ENCODE measurements around the gene RIF1. TPM values are rescaled to one million over a fixed set of nuclear protein-coding genes. Genes with fewer than 3 reads are reported as not detected.
A peak's percentile ranks its signal among the peaks of the same experiment; 100 is the strongest.

RIF1 gene
- total RNA-seq, 3 donors from 2014 or later (not counting 1 experiment from before 2014, with no cell fraction given) = 37.0 to 52.0 (median 39.3) TPM

DNA sequence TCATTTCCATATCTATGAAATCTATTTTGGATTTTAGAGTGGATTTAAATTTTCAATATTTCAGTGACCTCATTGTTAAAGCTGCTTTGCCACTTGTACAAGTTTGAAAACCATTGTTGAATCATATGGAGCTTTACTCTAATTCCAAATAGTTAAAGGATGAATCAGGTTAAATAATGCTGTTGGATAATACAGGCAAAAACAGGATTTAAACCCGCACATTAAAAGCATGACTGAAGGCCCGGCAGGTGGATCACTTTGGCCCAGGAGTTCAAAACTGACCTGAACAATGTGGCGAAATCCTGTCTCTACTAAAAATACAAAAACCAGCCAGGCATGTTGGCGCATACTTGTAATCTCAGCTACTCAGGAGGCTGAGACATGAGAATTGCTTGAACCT is 68.3 kb downstream of the RIF1 start:
- H3K27me3 Mint-ChIP-seq (ENCODE audit: low read depth in 2 of 2) = no peaks in the 10 kb centered on the region

DNA sequence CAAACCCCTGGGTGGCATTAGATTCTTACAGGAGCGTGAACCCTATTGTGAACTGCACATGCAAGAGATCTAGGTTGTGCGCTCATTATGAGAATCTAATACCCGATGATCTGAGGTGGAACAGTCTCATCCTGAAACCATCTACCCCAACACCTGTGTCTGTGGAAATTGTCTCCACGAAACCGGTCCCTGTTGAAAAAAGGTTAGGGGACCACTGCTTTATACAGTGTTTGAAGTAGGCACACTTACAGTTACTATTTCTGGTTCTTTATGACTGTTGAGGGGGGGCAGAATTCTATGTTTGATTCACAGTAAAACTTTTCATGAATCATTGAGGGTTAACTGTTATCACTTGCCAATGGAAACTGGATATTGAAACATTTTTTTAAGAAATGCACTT is 72.0 kb downstream of the RIF1 start:
- no peak for DNase-seq
- Mint-ChIP-seq H3K4me1 (peaks cover 0 to 18% of the 10 kb centered on the region in 2 donors), H3K36me3 (peaks cover 6% of the 10 kb centered on the region), H3K9me3 (no peaks in the 10 kb centered on the region), H3K27ac (no peak overlapping the region), H3K27me3 (ENCODE audit: low read depth in 2 of 2) (no peaks in the 10 kb centered on the region), H3K4me3 (no peak overlapping the region)
- WGBS (ENCODE audit: insufficient coverage) = 87% methylated on average over 5 of the region's 5 CpGs
- intact Hi-C loops (cut with micrococcal nuclease) = no loop called here
- Histone ChIP-seq H3K4me3 (ENCODE audit: low read length) (no peak overlapping the region), H3K9me3 (ENCODE audit: control insufficient read depth, insufficient read depth, low read length) (no peaks in the 10 kb centered on the region), H3K27me3 (ENCODE audit: control insufficient read depth, insufficient read depth, low read length) (no peaks in the 10 kb centered on the region), H3K4me1 (ENCODE audit: control insufficient read depth, insufficient read depth, low read length) (no peaks in the 10 kb centered on the region), H3K27ac (ENCODE audit: low read length) (no peak overlapping the region), H3K36me3 (ENCODE audit: control insufficient read depth, insufficient read depth, low read length) (peaks cover 22% of the 10 kb centered on the region)
- TF ChIP-seq, protein P1, sequence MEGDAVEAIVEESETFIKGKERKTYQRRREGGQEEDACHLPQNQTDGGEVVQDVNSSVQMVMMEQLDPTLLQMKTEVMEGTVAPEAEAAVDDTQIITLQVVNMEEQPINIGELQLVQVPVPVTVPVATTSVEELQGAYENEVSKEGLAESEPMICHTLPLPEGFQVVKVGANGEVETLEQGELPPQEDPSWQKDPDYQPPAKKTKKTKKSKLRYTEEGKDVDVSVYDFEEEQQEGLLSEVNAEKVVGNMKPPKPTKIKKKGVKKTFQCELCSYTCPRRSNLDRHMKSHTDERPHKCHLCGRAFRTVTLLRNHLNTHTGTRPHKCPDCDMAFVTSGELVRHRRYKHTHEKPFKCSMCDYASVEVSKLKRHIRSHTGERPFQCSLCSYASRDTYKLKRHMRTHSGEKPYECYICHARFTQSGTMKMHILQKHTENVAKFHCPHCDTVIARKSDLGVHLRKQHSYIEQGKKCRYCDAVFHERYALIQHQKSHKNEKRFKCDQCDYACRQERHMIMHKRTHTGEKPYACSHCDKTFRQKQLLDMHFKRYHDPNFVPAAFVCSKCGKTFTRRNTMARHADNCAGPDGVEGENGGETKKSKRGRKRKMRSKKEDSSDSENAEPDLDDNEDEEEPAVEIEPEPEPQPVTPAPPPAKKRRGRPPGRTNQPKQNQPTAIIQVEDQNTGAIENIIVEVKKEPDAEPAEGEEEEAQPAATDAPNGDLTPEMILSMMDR (IDR thresholded peaks at IDR 0.05) = peak; percentile 12
- no peak for ATAC-seq

More for the DNA sequence above, 68.3 kb downstream of the RIF1 start:
- Mint-ChIP-seq H3K36me3 (peaks cover 12% of the 10 kb centered on the region), H3K9me3 (no peaks in the 10 kb centered on the region), H3K4me3 (no peak overlapping the region), H3K27ac (no peak overlapping the region), H3K4me1 (peaks cover 0 to 6% of the 10 kb centered on the region in 2 donors)
- Histone ChIP-seq H3K27ac (ENCODE audit: low read length) (no peak overlapping the region), H3K27me3 (ENCODE audit: control insufficient read depth, insufficient read depth, low read length) (no peaks in the 10 kb centered on the region), H3K9me3 (ENCODE audit: control insufficient read depth, insufficient read depth, low read length) (no peaks in the 10 kb centered on the region), H3K36me3 (ENCODE audit: control insufficient read depth, insufficient read depth, low read length) (peaks cover 43% of the 10 kb centered on the region), H3K4me3 (ENCODE audit: low read length) (no peak overlapping the region), H3K4me1 (ENCODE audit: control insufficient read depth, insufficient read depth, low read length) (no peaks in the 10 kb centered on the region)
- 96% methylated on average over 4 of the region's 4 CpGs for WGBS (ENCODE audit: insufficient coverage)
- TF ChIP-seq, protein P1 (IDR thresholded peaks at IDR 0.05) = no peak
- no peak for ATAC-seq
- intact Hi-C loops (cut with micrococcal nuclease) = no loop called here
- DNase-seq = no peak

DNA sequence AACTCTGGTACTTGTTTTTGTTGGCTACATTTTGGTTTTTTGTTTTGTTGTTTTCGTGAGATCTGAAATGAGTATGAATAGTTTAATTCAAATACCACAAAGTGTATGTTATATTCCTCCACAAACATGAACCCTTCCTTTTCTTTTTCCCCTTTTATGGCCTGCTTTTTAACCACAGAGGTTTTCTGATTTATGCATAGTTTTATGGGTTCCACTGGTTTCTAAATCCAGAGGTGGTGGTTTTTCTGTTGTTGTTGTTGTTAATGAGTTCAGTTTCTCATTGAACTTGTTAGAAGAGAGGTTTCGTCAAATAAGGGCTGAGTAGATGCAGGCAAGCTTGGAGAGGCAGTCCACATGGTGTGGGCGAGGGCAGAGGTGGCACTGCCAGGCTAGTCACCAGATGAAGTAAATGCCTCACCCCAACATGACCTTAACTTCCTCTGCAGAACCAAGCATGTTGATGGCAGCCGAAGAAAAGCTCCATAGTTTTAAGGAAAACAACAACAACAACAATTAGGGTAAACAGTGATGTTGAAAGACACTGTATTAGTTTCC is 72.5 kb downstream of the RIF1 start:
- no peak overlapping the region for H3K4me3 Mint-ChIP-seq
- Histone ChIP-seq H3K4me3 (ENCODE audit: low read length) (no peak overlapping the region), H3K9me3 (ENCODE audit: control insufficient read depth, insufficient read depth, low read length) (no peaks in the 10 kb centered on the region), H3K36me3 (ENCODE audit: control insufficient read depth, insufficient read depth, low read length) (peaks cover 18% of the 10 kb centered on the region), H3K27ac (ENCODE audit: low read length) (no peak overlapping the region), H3K4me1 (ENCODE audit: control insufficient read depth, insufficient read depth, low read length) (no peaks in the 10 kb centered on the region), H3K27me3 (ENCODE audit: control insufficient read depth, insufficient read depth, low read length) (no peaks in the 10 kb centered on the region)
- ATAC-seq = no peak
- TF ChIP-seq, protein P1 (IDR thresholded peaks at IDR 0.05) = no peak
- H3K36me3 Mint-ChIP-seq = peaks cover 6% of the 10 kb centered on the region
- 63% methylated on average over 2 of the region's 4 CpGs for WGBS (ENCODE audit: insufficient coverage)
- DNase-seq = no peak
- intact Hi-C loops (cut with micrococcal nuclease) = no loop called here
- no peaks in the 10 kb centered on the region for H3K9me3 Mint-ChIP-seq
- peaks cover 0 to 18% of the 10 kb centered on the region in 2 donors for H3K4me1 Mint-ChIP-seq
- H3K27ac Mint-ChIP-seq = no peak overlapping the region
- no peaks in the 10 kb centered on the region for H3K27me3 Mint-ChIP-seq (ENCODE audit: low read depth in 2 of 2)

DNA sequence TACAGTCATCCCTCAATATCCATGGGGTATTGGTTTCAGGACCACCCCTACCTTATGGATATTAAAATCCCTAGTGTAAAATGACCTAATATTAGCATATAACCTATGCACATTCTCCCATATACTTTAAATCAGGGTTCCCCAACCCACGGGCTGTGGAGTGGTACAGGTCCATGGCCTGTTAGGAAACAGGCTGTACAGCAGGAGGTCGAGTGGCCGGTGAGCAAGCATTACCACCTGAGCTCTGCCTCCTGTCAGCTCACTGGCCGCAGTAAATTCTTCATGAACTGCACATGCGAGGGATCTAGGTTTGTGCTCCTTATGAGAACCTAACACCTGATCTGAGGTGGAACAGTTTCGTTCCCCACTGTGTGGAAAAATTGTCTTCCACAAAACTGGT is 73.8 kb downstream of the RIF1 start:
- Histone ChIP-seq H3K27me3 (ENCODE audit: control insufficient read depth, insufficient read depth, low read length) (no peaks in the 10 kb centered on the region), H3K9me3 (ENCODE audit: control insufficient read depth, insufficient read depth, low read length) (no peaks in the 10 kb centered on the region), H3K36me3 (ENCODE audit: control insufficient read depth, insufficient read depth, low read length) (peaks cover 17% of the 10 kb centered on the region), H3K4me1 (ENCODE audit: control insufficient read depth, insufficient read depth, low read length) (no peaks in the 10 kb centered on the region), H3K4me3 (ENCODE audit: low read length) (no peak overlapping the region), H3K27ac (ENCODE audit: low read length) (no peak overlapping the region)
- Mint-ChIP-seq H3K4me1 (peaks cover 0 to 18% of the 10 kb centered on the region in 2 donors), H3K9me3 (no peaks in the 10 kb centered on the region), H3K27me3 (ENCODE audit: low read depth in 2 of 2) (no peaks in the 10 kb centered on the region), H3K4me3 (no peak overlapping the region), H3K27ac (no peak overlapping the region), H3K36me3 (peaks cover 6% of the 10 kb centered on the region)
- WGBS (ENCODE audit: insufficient coverage) = 98% methylated on average over 6 of the region's 6 CpGs
- DNase-seq = no peak
- no peak for ATAC-seq
- TF ChIP-seq, protein P1 (IDR thresholded peaks at IDR 0.05) = no peak
- intact Hi-C loops (cut with micrococcal nuclease) = no loop called here

Measured in natural killer cell (primary cell).